Hepatocyte (in vitro differentiated cells): Measurements from ENCODE around the gene CXCR2. TPM values are rescaled to one million over a fixed set of nuclear protein-coding genes. Genes with fewer than 3 reads are reported as not detected.

Source experiments
- DNase-seq: peaks from one replicate; pipeline ENCODE4 v3.0.0-alpha.2; 2016; ENCODE audit warnings: low spot score
- H2AFZ ChIP-seq: fragments of 200-600 bp; sonication (generic); 2 replicates; pipeline ENCODE4 v1.6.0; 2016; ENCODE audit warnings: antibody characterized with exemption, mild to moderate bottlenecking
- H3K27ac ChIP-seq: fragments of 200-600 bp; sonication (generic); 2 replicates; pipeline ENCODE4 v1.5.1; 2016; ENCODE audit warnings: mild to moderate bottlenecking
- H3K27me3 ChIP-seq: fragments of 200-600 bp; sonication (generic); 2 replicates; pipeline ENCODE4 v1.6.1; 2016
- H3K36me3 ChIP-seq: fragments of 200-600 bp; sonication (generic); replicated peaks from 2 replicates; pipeline ENCODE4 v1.5.1; 2016; ENCODE audit warnings: low read depth; ENCODE audit not compliant: insufficient read depth
- H3K4me1 ChIP-seq: fragments of 200-600 bp; sonication (generic); 2 replicates; pipeline ENCODE4 v1.5.1; 2016; ENCODE audit warnings: mild to moderate bottlenecking, moderate library complexity; ENCODE audit not compliant: insufficient read depth
- H3K4me2 ChIP-seq: fragments of 200-600 bp; sonication (generic); 2 replicates; pipeline ENCODE4 v1.6.0; 2016
- H3K4me3 ChIP-seq: fragments of 200-600 bp; sonication (generic); 2 replicates; pipeline ENCODE4 v1.5.1; 2016; ENCODE audit warnings: mild to moderate bottlenecking
- H3K79me2 ChIP-seq: fragments of 200-600 bp; sonication (generic); 2 replicates; pipeline ENCODE4 v1.6.0; 2017; ENCODE audit warnings: mild to moderate bottlenecking
- H3K9me2 ChIP-seq: fragments of 200-600 bp; sonication (generic); replicated peaks from 2 replicates; pipeline ENCODE4 v1.6.0; 2017; ENCODE audit warnings: mild to moderate bottlenecking; ENCODE audit not compliant: insufficient read depth
- H3K9me3 ChIP-seq: fragments of 200-600 bp; sonication (generic); 2 replicates; pipeline ENCODE4 v1.5.1; 2016; ENCODE audit warnings: low read depth, mild to moderate bottlenecking
- H4K20me1 ChIP-seq: fragments of 200-600 bp; sonication (generic); 2 replicates; pipeline ENCODE4 v1.6.0; 2016; ENCODE audit warnings: mild to moderate bottlenecking; ENCODE audit not compliant: insufficient read depth, poor library complexity, severe bottlenecking
- EZH2 ChIP-seq: fragments of 200-600 bp; sonication (generic); IDR thresholded peaks from 2 replicates; pipeline ENCODE4 v1.6.1; 2016; ENCODE audit warnings: antibody characterized with exemption, mild to moderate bottlenecking, borderline replicate concordance
- EZH2phosphoT487 ChIP-seq: fragments of 200-600 bp; sonication (generic); IDR thresholded peaks from one replicate; pipeline ENCODE4 v1.6.1; 2018; ENCODE audit warnings: antibody characterized with exemption, mild to moderate bottlenecking, low read depth, moderate library complexity; ENCODE audit not compliant: unreplicated experiment, severe bottlenecking
- WGBS: methylation state at CpG from one replicate; pipeline ENCODE4 v1.1.6; 2016; ENCODE audit warnings: low lambda C conversion rate; ENCODE audit errors: missing lambda C conversion rate; 5-methylcytosine and 5-hydroxymethylcytosine counted together
- polyA plus RNA-seq: library from polyadenylated mRNA; unstranded; fragments of >200 nt; fragmentation: Nextera tagmentation; extraction: Ambion mirVana; gene quantifications from 2 replicates; pipeline ENCODE4 v1.2.1, GENCODE V29; 2016
- total RNA-seq: library from RNA; depleted of rRNA; stranded (reverse); fragments of >200 nt; gene quantifications from 2 replicates; pipeline ENCODE4 v1.2.3, GENCODE V29; 2014
- TF ChIP-seq, protein P1 (sequence below): fragments of 200-600 bp; sonication (generic); IDR thresholded peaks from 2 replicates; pipeline ENCODE4 v1.5.1; 2016; ENCODE audit warnings: antibody characterized with exemption, mild to moderate bottlenecking; ENCODE audit not compliant: poor library complexity

Gene CXCR2
- total and polyA plus RNA-seq, 2 experiments from 2014 or later: 0.07 to 0.56 TPM

DNA sequence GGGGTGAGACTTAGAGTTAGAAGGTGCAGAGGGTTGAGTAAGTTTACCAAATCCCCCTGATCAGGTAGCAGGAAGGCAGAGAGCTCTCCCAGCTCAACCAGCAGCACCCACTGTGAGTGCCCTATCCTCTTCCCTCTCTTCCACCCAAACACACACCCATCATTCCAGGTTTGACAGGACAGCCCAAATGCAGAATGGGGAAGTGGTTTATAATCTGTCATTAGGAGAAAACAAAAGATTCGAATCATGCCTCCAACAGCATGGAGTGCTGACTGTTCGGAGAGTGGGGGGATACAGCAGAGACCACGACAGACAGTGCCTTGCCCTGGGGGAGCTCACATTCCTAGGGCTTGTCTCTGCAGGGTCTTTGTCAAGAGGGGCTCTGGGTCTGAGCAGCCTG is 11.7 kb downstream of the CXCR2 start:
- TF ChIP-seq EZH2phosphoT487 (no peak), EZH2 (no peak)
- TF ChIP-seq, protein P1, sequence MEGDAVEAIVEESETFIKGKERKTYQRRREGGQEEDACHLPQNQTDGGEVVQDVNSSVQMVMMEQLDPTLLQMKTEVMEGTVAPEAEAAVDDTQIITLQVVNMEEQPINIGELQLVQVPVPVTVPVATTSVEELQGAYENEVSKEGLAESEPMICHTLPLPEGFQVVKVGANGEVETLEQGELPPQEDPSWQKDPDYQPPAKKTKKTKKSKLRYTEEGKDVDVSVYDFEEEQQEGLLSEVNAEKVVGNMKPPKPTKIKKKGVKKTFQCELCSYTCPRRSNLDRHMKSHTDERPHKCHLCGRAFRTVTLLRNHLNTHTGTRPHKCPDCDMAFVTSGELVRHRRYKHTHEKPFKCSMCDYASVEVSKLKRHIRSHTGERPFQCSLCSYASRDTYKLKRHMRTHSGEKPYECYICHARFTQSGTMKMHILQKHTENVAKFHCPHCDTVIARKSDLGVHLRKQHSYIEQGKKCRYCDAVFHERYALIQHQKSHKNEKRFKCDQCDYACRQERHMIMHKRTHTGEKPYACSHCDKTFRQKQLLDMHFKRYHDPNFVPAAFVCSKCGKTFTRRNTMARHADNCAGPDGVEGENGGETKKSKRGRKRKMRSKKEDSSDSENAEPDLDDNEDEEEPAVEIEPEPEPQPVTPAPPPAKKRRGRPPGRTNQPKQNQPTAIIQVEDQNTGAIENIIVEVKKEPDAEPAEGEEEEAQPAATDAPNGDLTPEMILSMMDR: no peak
- no peak for DNase-seq
- Histone ChIP-seq H3K9me2 (no peaks in the 10 kb centered on the region), H3K27me3 (no peaks in the 10 kb centered on the region), H3K4me2 (no peak overlapping the region), H3K36me3 (no peaks in the 10 kb centered on the region), H3K27ac (no peak overlapping the region), H3K79me2 (no peaks in the 10 kb centered on the region), H3K4me1 (no peaks in the 10 kb centered on the region), H2AFZ (no peak overlapping the region), H4K20me1 (no peaks in the 10 kb centered on the region), H3K4me3 (no peak overlapping the region), H3K9me3 (no peaks in the 10 kb centered on the region)
- 71% methylated on average over 3 of the region's 3 CpGs for WGBS

DNA sequence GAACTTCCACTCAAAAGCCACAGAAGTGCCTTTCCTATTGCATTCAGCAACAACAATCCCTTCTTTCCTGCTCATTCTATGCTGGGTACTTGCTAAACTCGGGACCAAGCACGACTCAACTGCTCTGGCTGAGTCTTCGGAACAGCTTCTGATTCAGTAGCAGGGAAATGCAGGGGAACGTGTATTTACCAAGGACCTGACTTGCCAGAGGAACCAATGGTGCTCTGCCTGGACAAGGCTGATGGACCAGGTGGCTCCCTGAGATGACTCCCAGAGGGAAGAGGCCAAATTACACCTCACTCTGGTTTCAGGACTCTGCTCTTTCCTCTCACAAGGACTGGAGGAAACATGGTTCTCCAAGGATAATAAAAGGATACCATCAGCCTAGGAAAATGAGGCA is 12.2 kb downstream of the CXCR2 start:
- no peaks in the 10 kb centered on the region for H4K20me1 ChIP-seq
- H3K4me2 ChIP-seq: no peak overlapping the region
- H3K9me3 ChIP-seq: no peaks in the 10 kb centered on the region
- no peak for DNase-seq
- no peaks in the 10 kb centered on the region for H3K9me2 ChIP-seq
- no peak overlapping the region for H3K4me3 ChIP-seq
- no peak overlapping the region for H2AFZ ChIP-seq
- H3K27me3 ChIP-seq: no peaks in the 10 kb centered on the region
- WGBS: 80% methylated on average over 4 of the region's 4 CpGs
- no peaks in the 10 kb centered on the region for H3K4me1 ChIP-seq
- H3K27ac ChIP-seq: no peak overlapping the region
- H3K36me3 ChIP-seq: no peaks in the 10 kb centered on the region
- H3K79me2 ChIP-seq: no peaks in the 10 kb centered on the region
- TF ChIP-seq, protein P1: no peak
- no peak for TF ChIP-seq EZH2phosphoT487
- TF ChIP-seq EZH2: no peak

GRCh38 chr2:218145124-218145523 is 19.3 kb downstream of the CXCR2 start:
- WGBS: 52% methylated on average over 3 of the region's 3 CpGs
- TF ChIP-seq EZH2phosphoT487: no peak
- no peak for TF ChIP-seq EZH2
- TF ChIP-seq, protein P1: no peak
- no peak overlapping the region for H3K4me2 ChIP-seq
- H3K9me2 ChIP-seq: no peaks in the 10 kb centered on the region
- no peak overlapping the region for H2AFZ ChIP-seq
- H4K20me1 ChIP-seq: no peaks in the 10 kb centered on the region
- H3K4me3 ChIP-seq: no peak overlapping the region
- no peaks in the 10 kb centered on the region for H3K79me2 ChIP-seq
- peak; percentile 60 for DNase-seq
- peak overlapping the region; percentile 63 for H3K27ac ChIP-seq
- H3K4me1 ChIP-seq: no peaks in the 10 kb centered on the region
- H3K27me3 ChIP-seq: no peaks in the 10 kb centered on the region
- H3K36me3 ChIP-seq: no peaks in the 10 kb centered on the region
- H3K9me3 ChIP-seq: no peaks in the 10 kb centered on the region

DNA sequence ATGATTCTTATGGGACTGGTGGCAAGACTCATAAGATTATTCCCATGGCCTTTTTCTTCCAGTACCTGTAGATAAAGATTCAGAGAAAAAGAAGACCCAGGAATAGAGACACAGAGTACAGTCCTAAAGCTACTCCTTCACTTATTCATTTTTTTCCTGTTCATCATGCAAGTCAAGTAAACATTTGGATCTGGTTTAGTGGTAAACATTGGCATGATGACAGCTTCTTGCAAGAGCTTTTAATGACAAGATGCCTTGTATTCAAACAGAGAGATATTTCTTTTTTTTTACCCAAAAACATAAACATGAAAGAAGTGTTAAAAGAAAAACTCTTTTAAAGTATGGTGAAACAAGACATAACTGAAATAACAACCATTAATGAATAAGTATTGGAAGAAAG is 20.2 kb downstream of the CXCR2 start:
- no peak for DNase-seq
- TF ChIP-seq EZH2phosphoT487 (no peak), EZH2 (no peak)
- TF ChIP-seq, protein P1: no peak
- no peak overlapping the region for H3K4me2 ChIP-seq
- H3K9me3 ChIP-seq: no peaks in the 10 kb centered on the region
- H3K4me3 ChIP-seq: no peak overlapping the region
- no peaks in the 10 kb centered on the region for H4K20me1 ChIP-seq
- no peak overlapping the region for H2AFZ ChIP-seq
- H3K27me3 ChIP-seq: no peaks in the 10 kb centered on the region
- no peaks in the 10 kb centered on the region for H3K79me2 ChIP-seq
- peak overlapping the region; percentile 63 for H3K27ac ChIP-seq
- H3K9me2 ChIP-seq: no peaks in the 10 kb centered on the region
- no peaks in the 10 kb centered on the region for H3K36me3 ChIP-seq
- H3K4me1 ChIP-seq: no peaks in the 10 kb centered on the region
